HCT116 (cell line): ENCODE results near the gene EPHB2. TPM values are rescaled to one million over a fixed set of nuclear protein-coding genes. Genes with fewer than 3 reads are reported as not detected.

Experiments used
- ATAC-seq: fragments of 200-7000 bp; cut with Tn5 transposase; 2 replicates; pipeline ENCODE4 v1.9.1; 2020; ENCODE audit warnings: mild to moderate bottlenecking, moderate library complexity
- BruUV-seq: library from RNA; stranded (reverse); fragments of 400-500 nt; replicated peaks from 2 replicates; lab custom pipeline; 2021; lab: Mats Ljungman, UMichigan
- CTCF ChIA-PET: fragments of 300-600 bp; sonication (Branson Sonifier 250); formaldehyde crosslinking; loops from one replicate; lab custom pipeline; 2021; ENCODE audit warnings: antibody characterized with exemption; lab: Charles Lee
- POLR2A ChIA-PET: fragments of 300-600, 350-600 bp; sonication (Branson Sonifier 250); formaldehyde crosslinking; loops from one replicate; lab custom pipeline; 2021; ENCODE audit warnings: antibody characterized with exemption; lab: Charles Lee
- RAD21 ChIA-PET, 2 experiments: fragments of 300-600 bp; sonication (Branson Sonifier 250); formaldehyde crosslinking; loops; one replicate each; lab custom pipeline; 2023; ENCODE audit warnings: low total read pairs in 2 of 2; ENCODE audit not compliant: uncharacterized antibody in 2 of 2, unreplicated experiment in 2 of 2, low non-redundant PET in 1 of 2; lab: Charles Lee
- DNase-seq: peaks from one replicate; pipeline ENCODE4 v3.0.0-alpha.2; 2010; ENCODE audit warnings: low read depth, low spot score
- H2AFZ ChIP-seq: fragments of 200-600 bp; shearing (Covaris generic), sonication (generic); 2 replicates; pipeline ENCODE4 v1.6.1; 2017; ENCODE audit warnings: low read depth, mixed run types, mixed read lengths, antibody characterized with exemption, low read length; ENCODE audit not compliant: poor library complexity, severe bottlenecking
- H3K27ac ChIP-seq: 2 replicates; pipeline ENCODE4 v1.5.1; 2012; ENCODE audit warnings: low read depth, low read length
- H3K27me3 ChIP-seq: fragments of 200-600 bp; sonication (generic); 2 replicates; pipeline ENCODE4 v1.6.1; 2016; ENCODE audit warnings: mixed run types, low read length, mixed read lengths; ENCODE audit not compliant: insufficient read depth
- H3K36me3 ChIP-seq, 2 experiments: fragments of 200-500 bp in 1 of 2; fragments of 200-600 bp in 1 of 2; sonication (Bioruptor generic) in 1 of 2; sonication (generic) in 1 of 2; 2 replicates each; pipeline versions ENCODE4 v1.5.1 to v1.6.1; 2014 to 2016; ENCODE audit warnings: low read length in 2 of 2, inconsistent platforms in 1 of 2, mixed read lengths in 1 of 2, mixed run types in 1 of 2; ENCODE audit not compliant: insufficient read depth in 2 of 2, control insufficient read depth in 1 of 2
- H3K4me1 ChIP-seq, 2 experiments: fragments of 200-600 bp in 1 of 2; sonication (generic) in 1 of 2; 2 replicates each; pipeline versions ENCODE4 v1.5.1 to v1.6.1; 2012 to 2017; ENCODE audit warnings: low read length in 2 of 2, inconsistent platforms in 1 of 2, mild to moderate bottlenecking in 1 of 2, mixed read lengths in 1 of 2, mixed run types in 1 of 2, moderate library complexity in 1 of 2; ENCODE audit not compliant: insufficient read depth in 2 of 2, control insufficient read depth in 1 of 2
- H3K4me2 ChIP-seq: fragments of 200-600 bp; sonication (generic); 2 replicates; pipeline ENCODE4 v1.6.1; 2017; ENCODE audit warnings: mixed run types, low read length, mixed read lengths
- H3K4me3 ChIP-seq, 2 experiments: fragments of 200-600 bp in 1 of 2; sonication (generic) in 1 of 2; replicated peaks in 1 of 2; 2 replicates each; pipeline ENCODE4 v1.5.1; 2011 to 2016; ENCODE audit warnings: low read length in 2 of 2, control low read depth in 1 of 2, low read depth in 1 of 2, mild to moderate bottlenecking in 1 of 2, mixed read lengths in 1 of 2, mixed run types in 1 of 2
- H3K79me2 ChIP-seq: fragments of 200-600 bp; sonication (generic); 2 replicates; pipeline ENCODE4 v1.6.1; 2017; ENCODE audit warnings: mild to moderate bottlenecking, mixed run types, low read length, moderate library complexity, mixed read lengths; ENCODE audit not compliant: insufficient read depth
- H3K9ac ChIP-seq: fragments of 200-600 bp; sonication (generic); 2 replicates; pipeline ENCODE4 v1.6.1; 2016; ENCODE audit warnings: low read length, mixed read lengths
- H3K9me2 ChIP-seq: fragments of 200-600 bp; sonication (generic), shearing (Covaris generic); 2 replicates; pipeline ENCODE4 v1.6.1; 2017; ENCODE audit warnings: mixed run types, mild to moderate bottlenecking, moderate library complexity; ENCODE audit not compliant: insufficient read depth
- H3K9me3 ChIP-seq, 2 experiments: fragments of 200-500 bp in 1 of 2; fragments of 200-600 bp in 1 of 2; sonication (Bioruptor generic) in 1 of 2; sonication (generic) in 1 of 2; 2 replicates each; pipeline ENCODE4 v1.6.1; 2014 to 2017; ENCODE audit warnings: low read length in 2 of 2, mixed read lengths in 2 of 2, inconsistent platforms in 1 of 2, low read depth in 1 of 2, mild to moderate bottlenecking in 1 of 2, mixed run types in 1 of 2, moderate library complexity in 1 of 2; ENCODE audit not compliant: control insufficient read depth in 1 of 2, insufficient read depth in 1 of 2
- H4K20me1 ChIP-seq: fragments of 200-600 bp; sonication (generic), shearing (Covaris generic); 2 replicates; pipeline ENCODE4 v1.6.1; 2017; ENCODE audit warnings: mixed run types, mild to moderate bottlenecking, moderate library complexity; ENCODE audit not compliant: insufficient read depth
- FOSL1 ChIP-seq: IDR thresholded peaks from 2 replicates; pipeline ENCODE4 v1.6.1; 2012; ENCODE audit warnings: low read depth
- JUND ChIP-seq: IDR thresholded peaks from 2 replicates; pipeline ENCODE4 v1.6.1; 2012
- RAD21 ChIP-seq: IDR thresholded peaks from 2 replicates; pipeline ENCODE4 v1.6.1; 2012; ENCODE audit warnings: low read depth, mild to moderate bottlenecking
- SP1 ChIP-seq: IDR thresholded peaks from 2 replicates; pipeline ENCODE4 v1.6.1; 2012; ENCODE audit warnings: low read depth
- ZFX ChIP-seq: fragments of 450-650 bp; IDR thresholded peaks from 2 replicates; pipeline ENCODE4 v1.6.1; 2017
- intact Hi-C: fragments of 100-400 bp; cut with micrococcal nuclease; formaldehyde crosslinking; loops from 2 replicates; pipeline ENCODE4 v1.10.0; 2022
- total RNA-seq: library from RNA; stranded (reverse); gene quantifications from one replicate; pipeline ENCODE4 v1.2.1, GENCODE V29; 2021; ENCODE audit not compliant: unreplicated experiment

The EPHB2 gene
- total RNA-seq, 1 experiment from 2014 or later: 19.5 TPM

DNA sequence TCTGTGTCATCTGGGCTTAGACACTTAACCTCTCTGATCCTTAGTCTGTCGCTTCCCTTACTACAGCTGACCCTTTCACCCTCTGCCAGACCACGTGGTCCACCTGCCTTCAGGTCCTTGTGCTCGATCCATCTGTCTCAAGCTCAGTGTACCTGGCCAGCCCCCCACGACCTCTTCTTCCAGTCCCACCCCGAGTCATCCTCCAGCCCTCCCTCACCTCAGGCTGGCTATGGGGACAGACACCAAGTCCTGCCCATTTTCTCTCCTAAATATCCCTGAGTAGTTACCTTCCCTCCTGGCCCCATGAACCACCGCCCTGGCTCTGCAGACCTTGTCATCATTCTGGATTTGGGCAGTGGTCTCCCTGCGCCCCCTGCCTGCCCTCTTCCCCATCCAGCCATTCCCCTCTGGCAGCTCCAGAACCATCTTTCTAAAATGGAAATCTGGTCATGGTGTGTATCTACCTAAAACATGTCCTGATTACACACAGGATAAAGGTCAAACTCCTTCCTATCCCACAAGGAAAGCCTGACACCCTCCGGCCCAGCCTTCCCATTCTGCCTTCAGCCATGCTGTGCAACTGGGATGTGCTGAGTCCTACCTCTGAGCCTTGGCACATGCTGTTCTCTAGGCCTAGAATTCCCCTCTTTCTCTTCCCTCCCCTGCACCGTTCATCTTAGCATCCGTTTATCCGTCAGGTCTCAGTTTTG, 107.6 kb downstream of the EPHB2 start:
- Histone ChIP-seq H3K9me2 (no peaks in the 10 kb centered on the region), H2AFZ (no peak overlapping the region), H3K4me1 (peaks cover 0 to 24% of the 10 kb centered on the region in 2 experiments; a peak in 3 of 4 replicates), H3K27me3 (no peaks in the 10 kb centered on the region), H3K9me3 (no peaks in the 10 kb centered on the region), H3K27ac (no peak overlapping the region), H3K4me3 (no peak overlapping the region), H3K79me2 (no peaks in the 10 kb centered on the region), H3K36me3 (no peaks in the 10 kb centered on the region), H3K9ac (no peak overlapping the region), H4K20me1 (no peaks in the 10 kb centered on the region), H3K4me2 (no peak overlapping the region)
- DNase-seq (no peak), ATAC-seq (no peak)
- intact Hi-C loops: no loop called here
- BruUV-seq: no TSS peak
- ChIA-PET CTCF (no interaction called here), RAD21 (interaction anchor here in 1 of 2 experiments (0.6 kb wide), 1 partner anchor 110 kb away, joined by 3 read pairs; no protein-coding TSS in a partner anchor), POLR2A (no interaction called here)
- TF ChIP-seq RAD21: no peak
- no peak for TF ChIP-seq SP1
- TF ChIP-seq FOSL1: no peak

DNA sequence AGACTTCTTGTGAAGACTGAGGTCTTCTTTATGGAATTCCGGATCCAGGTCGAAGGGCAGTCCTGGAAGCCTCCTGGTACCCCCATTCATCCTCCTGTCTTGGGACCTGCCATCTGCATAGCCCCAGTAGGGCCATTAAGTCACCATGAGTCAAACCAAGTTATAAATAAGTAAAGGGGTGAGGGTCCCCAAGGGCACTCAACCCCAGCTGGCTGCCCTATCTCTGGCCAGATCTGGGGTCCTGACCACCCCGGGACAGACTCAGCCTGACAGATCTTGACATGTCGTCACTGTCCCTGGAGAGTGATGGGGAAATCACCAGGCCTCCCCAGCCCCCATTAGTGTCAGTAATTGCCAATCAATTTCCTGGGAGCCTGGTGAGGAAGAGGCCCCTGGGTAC, 108.7 kb downstream of the EPHB2 start:
- ChIA-PET CTCF (interaction anchor here (0.7 kb wide), 1 partner anchor 43 kb away, joined by 3 read pairs; no protein-coding TSS in a partner anchor), RAD21 (no interaction called here), POLR2A (no interaction called here)
- H3K27ac ChIP-seq: no peak overlapping the region
- intact Hi-C loops: no loop called here
- no peaks in the 10 kb centered on the region for H3K36me3 ChIP-seq
- TF ChIP-seq ZFX (no peak), RAD21 (no peak), JUND (no peak)
- peaks cover 0 to 14% of the 10 kb centered on the region in 2 experiments; a peak in 2 of 4 replicates for H3K4me1 ChIP-seq
- no peaks in the 10 kb centered on the region for H3K79me2 ChIP-seq
- H3K9ac ChIP-seq: no peak overlapping the region
- H3K4me2 ChIP-seq: no peak overlapping the region
- H3K9me2 ChIP-seq: no peaks in the 10 kb centered on the region
- ATAC-seq (peak; percentile 31), DNase-seq (no peak)
- H3K27me3 ChIP-seq: no peaks in the 10 kb centered on the region
- no peak overlapping the region for H3K4me3 ChIP-seq
- no TSS peak for BruUV-seq
- H4K20me1 ChIP-seq: no peaks in the 10 kb centered on the region
- no peak overlapping the region for H2AFZ ChIP-seq
- no peaks in the 10 kb centered on the region for H3K9me3 ChIP-seq
